K562 (cell line): ENCODE results near the gene BAG5.

ENCODE experiments used
- ARHGAP35 ChIP-seq: fragments of 450-650 bp; IDR thresholded peaks from 2 replicates; pipeline ENCODE4 v1.6.1; 2018; ENCODE audit not compliant: partially characterized antibody
- GABPB1 ChIP-seq: sonication (generic); formaldehyde crosslinking; IDR thresholded peaks from 2 replicates; pipeline ENCODE4 v1.8.0; 2022; ENCODE audit warnings: mild to moderate bottlenecking, missing genetic modification reagents
- MAZ ChIP-seq, 2 experiments: fragments of 450-650 bp in 1 of 2; sonication (generic) in 1 of 2; formaldehyde crosslinking; IDR thresholded peaks in 1 of 2; conservative IDR thresholded peaks in 1 of 2; 2 replicates each; pipeline versions ENCODE4 v1.4.0 to v1.5.0; 2020; ENCODE audit warnings: mild to moderate bottlenecking in 1 of 2, missing genetic modification reagents in 1 of 2
- POLR2A ChIP-seq: fragments of 450-650 bp; conservative IDR thresholded peaks from 2 replicates; pipeline ENCODE4 v1.6.1; 2016
- POU5F1 ChIP-seq: fragments of 150-350 bp; IDR thresholded peaks from 2 replicates; pipeline ENCODE4 v1.6.1; 2014; ENCODE audit warnings: borderline replicate concordance, low read length, low read depth, mild to moderate bottlenecking; ENCODE audit not compliant: partially characterized antibody
- SMAD3 ChIP-seq: fragments of 450-650 bp; formaldehyde crosslinking; conservative IDR thresholded peaks from 2 replicates; pipeline ENCODE4 v1.4.0; 2020; ENCODE audit warnings: mild to moderate bottlenecking
- STAT5B ChIP-seq: fragments of 250-450 bp; sonication (Bioruptor Pico); IDR thresholded peaks from 2 replicates; pipeline ENCODE4 v1.8.0; 2021; ENCODE audit warnings: mild to moderate bottlenecking, inconsistent platforms
- TAF1 ChIP-seq: IDR thresholded peaks from 2 replicates; pipeline ENCODE4 v1.6.1; 2011; ENCODE audit warnings: mild to moderate bottlenecking, low read length, moderate library complexity; ENCODE audit not compliant: insufficient read depth, control insufficient read depth, severe bottlenecking; ENCODE audit errors: extremely low read depth
- ZNF79 ChIP-seq: fragments of 250-450 bp; sonication (Bioruptor Pico); IDR thresholded peaks from 2 replicates; pipeline ENCODE4 v1.4.0; 2020; ENCODE audit warnings: low read depth, mild to moderate bottlenecking, moderate library complexity
- TF ChIP-seq, protein P1 (sequence below): sonication (generic); formaldehyde crosslinking; IDR thresholded peaks from 2 replicates; pipeline ENCODE4 v1.8.1; 2022; ENCODE audit warnings: missing genetic modification reagents
- TF ChIP-seq, protein P2 (sequence below): sonication (generic); formaldehyde crosslinking; IDR thresholded peaks from 2 replicates; pipeline ENCODE4 v1.8.1; 2023; ENCODE audit warnings: mild to moderate bottlenecking, missing genetic modification reagents
- TF ChIP-seq, protein P3 (sequence below): conservative IDR thresholded peaks from 2 replicates; pipeline ENCODE4 v1.6.1; 2011; ENCODE audit warnings: low read depth, mild to moderate bottlenecking, low read length; ENCODE audit not compliant: control insufficient read depth
- TF ChIP-seq, protein P4 (sequence below), 2 experiments: fragments of 450-650 bp in 1 of 2; sonication (generic) in 1 of 2; formaldehyde crosslinking in 1 of 2; IDR thresholded peaks in 1 of 2; conservative IDR thresholded peaks in 1 of 2; 2 replicates each; pipeline versions ENCODE4 v1.6.1 to v1.8.1; 2016 to 2023; ENCODE audit warnings: mild to moderate bottlenecking in 2 of 2, moderate library complexity in 2 of 2, inconsistent platforms in 1 of 2, missing genetic modification reagents in 1 of 2

DNA sequence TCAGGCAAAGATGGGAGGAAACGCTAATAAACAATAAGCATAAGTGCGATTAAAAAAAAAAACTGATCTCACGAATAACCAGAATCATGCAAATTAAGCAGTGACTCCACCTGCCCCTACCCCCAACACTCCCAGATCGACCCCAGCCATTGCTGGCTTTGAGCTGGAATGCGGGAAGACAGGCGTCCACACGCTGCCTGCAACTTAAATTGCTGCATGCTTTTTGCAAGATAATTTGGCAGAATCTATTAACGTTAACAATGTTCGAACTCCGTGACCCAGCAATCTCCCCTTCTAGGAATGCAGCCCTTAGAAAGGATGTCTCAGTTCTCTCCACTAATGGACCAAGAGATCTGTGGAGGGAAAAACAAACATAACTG lies 38.9 kb downstream of the BAG5 start:
- TF ChIP-seq SMAD3 (CRISPR knock-in tag) (no peak), POLR2A (no peak), GABPB1 (no peak), TAF1 (no peak), ARHGAP35 (no peak), POU5F1 (no peak), ZNF79 (CRISPR knock-in tag) (no peak), MAZ (CRISPR knock-in tag; conservative IDR thresholded peaks at IDR 0.05 in 1 of 2, IDR thresholded peaks at IDR 0.05 in 1 of 2) (no peak), STAT5B (CRISPR knock-in tag) (no peak)
- TF ChIP-seq, protein P1, sequence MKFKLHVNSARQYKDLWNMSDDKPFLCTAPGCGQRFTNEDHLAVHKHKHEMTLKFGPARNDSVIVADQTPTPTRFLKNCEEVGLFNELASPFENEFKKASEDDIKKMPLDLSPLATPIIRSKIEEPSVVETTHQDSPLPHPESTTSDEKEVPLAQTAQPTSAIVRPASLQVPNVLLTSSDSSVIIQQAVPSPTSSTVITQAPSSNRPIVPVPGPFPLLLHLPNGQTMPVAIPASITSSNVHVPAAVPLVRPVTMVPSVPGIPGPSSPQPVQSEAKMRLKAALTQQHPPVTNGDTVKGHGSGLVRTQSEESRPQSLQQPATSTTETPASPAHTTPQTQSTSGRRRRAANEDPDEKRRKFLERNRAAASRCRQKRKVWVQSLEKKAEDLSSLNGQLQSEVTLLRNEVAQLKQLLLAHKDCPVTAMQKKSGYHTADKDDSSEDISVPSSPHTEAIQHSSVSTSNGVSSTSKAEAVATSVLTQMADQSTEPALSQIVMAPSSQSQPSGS (CRISPR knock-in tag), result no peak
- TF ChIP-seq, protein P2, sequence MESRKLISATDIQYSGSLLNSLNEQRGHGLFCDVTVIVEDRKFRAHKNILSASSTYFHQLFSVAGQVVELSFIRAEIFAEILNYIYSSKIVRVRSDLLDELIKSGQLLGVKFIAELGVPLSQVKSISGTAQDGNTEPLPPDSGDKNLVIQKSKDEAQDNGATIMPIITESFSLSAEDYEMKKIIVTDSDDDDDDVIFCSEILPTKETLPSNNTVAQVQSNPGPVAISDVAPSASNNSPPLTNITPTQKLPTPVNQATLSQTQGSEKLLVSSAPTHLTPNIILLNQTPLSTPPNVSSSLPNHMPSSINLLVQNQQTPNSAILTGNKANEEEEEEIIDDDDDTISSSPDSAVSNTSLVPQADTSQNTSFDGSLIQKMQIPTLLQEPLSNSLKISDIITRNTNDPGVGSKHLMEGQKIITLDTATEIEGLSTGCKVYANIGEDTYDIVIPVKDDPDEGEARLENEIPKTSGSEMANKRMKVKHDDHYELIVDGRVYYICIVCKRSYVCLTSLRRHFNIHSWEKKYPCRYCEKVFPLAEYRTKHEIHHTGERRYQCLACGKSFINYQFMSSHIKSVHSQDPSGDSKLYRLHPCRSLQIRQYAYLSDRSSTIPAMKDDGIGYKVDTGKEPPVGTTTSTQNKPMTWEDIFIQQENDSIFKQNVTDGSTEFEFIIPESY (CRISPR knock-in tag), result no peak
- TF ChIP-seq, protein P3, sequence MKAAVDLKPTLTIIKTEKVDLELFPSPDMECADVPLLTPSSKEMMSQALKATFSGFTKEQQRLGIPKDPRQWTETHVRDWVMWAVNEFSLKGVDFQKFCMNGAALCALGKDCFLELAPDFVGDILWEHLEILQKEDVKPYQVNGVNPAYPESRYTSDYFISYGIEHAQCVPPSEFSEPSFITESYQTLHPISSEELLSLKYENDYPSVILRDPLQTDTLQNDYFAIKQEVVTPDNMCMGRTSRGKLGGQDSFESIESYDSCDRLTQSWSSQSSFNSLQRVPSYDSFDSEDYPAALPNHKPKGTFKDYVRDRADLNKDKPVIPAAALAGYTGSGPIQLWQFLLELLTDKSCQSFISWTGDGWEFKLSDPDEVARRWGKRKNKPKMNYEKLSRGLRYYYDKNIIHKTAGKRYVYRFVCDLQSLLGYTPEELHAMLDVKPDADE, result no peak
- TF ChIP-seq, protein P4, sequence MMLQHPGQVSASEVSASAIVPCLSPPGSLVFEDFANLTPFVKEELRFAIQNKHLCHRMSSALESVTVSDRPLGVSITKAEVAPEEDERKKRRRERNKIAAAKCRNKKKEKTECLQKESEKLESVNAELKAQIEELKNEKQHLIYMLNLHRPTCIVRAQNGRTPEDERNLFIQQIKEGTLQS (IDR thresholded peaks at IDR 0.05), result no peak
- TF ChIP-seq, protein P4 (CRISPR knock-in tag; conservative IDR thresholded peaks at IDR 0.05), result no peak
